Measurements from ENCODE around the gene CHRNB4. TPM values are rescaled to one million over a fixed set of nuclear protein-coding genes. Genes with fewer than 3 reads are reported as not detected.

CHRNB4 gene
- polyA plus RNA-seq, 1 of the 3 experiments (the other 2 are of a cell fraction) = 0.30 TPM

- no peak overlapping the region for H3K4me3 ChIP-seq (ENCODE audit: low read depth in 2 of 2, low read length in 1 of 2)
- TF ChIP-seq RXRA (IDR thresholded peaks at IDR 0.05; ENCODE audit: borderline replicate concordance, low read depth) (no peak), GATA2 (CRISPR knock-in tag; IDR thresholded peaks at IDR 0.05) (no peak), GABPA (IDR thresholded peaks at IDR 0.05; ENCODE audit: low read depth) (no peak), MEF2A (IDR thresholded peaks at IDR 0.05; ENCODE audit: borderline replicate concordance, low read depth) (no peak), TCF12 (IDR thresholded peaks at IDR 0.05) (no peak), MXI1 (IDR thresholded peaks at IDR 0.05; ENCODE audit: low read depth, low read length) (no peak), TAF1 (IDR thresholded peaks at IDR 0.05; ENCODE audit: borderline replicate concordance, low read depth, low read length) (no peak), FOXJ3 (CRISPR knock-in tag; IDR thresholded peaks at IDR 0.05) (no peak), USF2 (IDR thresholded peaks at IDR 0.05; ENCODE audit: borderline replicate concordance, low read depth, low read length) (no peak), NRF1 (IDR thresholded peaks at IDR 0.05; ENCODE audit: low read depth, low read length) (no peak), CTCF (IDR thresholded peaks at IDR 0.05) (no peak)
- H3F3A ChIP-seq (replicated peaks; ENCODE audit: insufficient read depth) = no peaks in the 10 kb centered on the region
- no peak overlapping the region for H3K27ac ChIP-seq (ENCODE audit: low read depth in 2 of 2, low read length in 1 of 2)
- H3K9me3 ChIP-seq = no peaks in the 10 kb centered on the region
- no peaks in the 10 kb centered on the region for H3K79me2 ChIP-seq (ENCODE audit: insufficient read depth)
- H3K9me2 ChIP-seq = no peaks in the 10 kb centered on the region
- WGBS (ENCODE audit: low lambda C conversion rate) = 82% methylated on average over 4 of the region's 4 CpGs
- peaks cover 0 to 6% of the 10 kb centered on the region in 2 experiments; a peak in 1 of 4 replicates for H3K4me1 ChIP-seq (ENCODE audit: control insufficient read depth in 1 of 2, insufficient read depth in 2 of 2, low read depth in 1 of 2, low read length in 1 of 2)
- H2AFZ ChIP-seq (ENCODE audit: low read depth) = no peak overlapping the region
- no peaks in the 10 kb centered on the region for H3K36me3 ChIP-seq (replicated peaks in 1 of 2; ENCODE audit: control insufficient read depth in 1 of 2, insufficient read depth in 2 of 2, low read length in 1 of 2)
- ChIA-PET CTCF (interaction anchor here (0.7 to 0.9 kb wide), 2 partner anchors 9 to 17 kb away, joined by 3 read pairs; no protein-coding TSS in a partner anchor), POLR2A (interaction anchor here (2.7 kb wide), 1 partner anchor 17 kb away, joined by 12 read pairs; no protein-coding TSS in a partner anchor)
- no peak overlapping the region for H3K9ac ChIP-seq
- no peaks in the 10 kb centered on the region for H4K20me1 ChIP-seq (ENCODE audit: insufficient read depth)
- peaks cover 5% of the 10 kb centered on the region for H3K27me3 ChIP-seq (ENCODE audit: insufficient read depth)
- no peak for DNase-seq
- no peak overlapping the region for H3K4me2 ChIP-seq
Observed at GRCh38 chr15:78654272-78654671, 13.3 kb upstream of the CHRNB4 start.

GRCh38 chr15:78651930-78652615 is 11.1 kb upstream of the CHRNB4 start:
- Histone ChIP-seq H2AFZ (ENCODE audit: low read depth) (no peak overlapping the region), H3K27me3 (ENCODE audit: insufficient read depth) (peaks cover 10% of the 10 kb centered on the region), H3K4me2 (no peak overlapping the region), H4K20me1 (ENCODE audit: insufficient read depth) (no peaks in the 10 kb centered on the region), H3K79me2 (ENCODE audit: insufficient read depth) (no peaks in the 10 kb centered on the region), H3K27ac (ENCODE audit: low read depth in 2 of 2, low read length in 1 of 2) (no peak overlapping the region; a peak in 1 of 4 replicates), H3K9me3 (no peaks in the 10 kb centered on the region), H3K4me3 (ENCODE audit: low read depth in 2 of 2, low read length in 1 of 2) (no peak overlapping the region), H3F3A (replicated peaks; ENCODE audit: insufficient read depth) (no peaks in the 10 kb centered on the region), H3K9ac (no peak overlapping the region), H3K4me1 (ENCODE audit: control insufficient read depth in 1 of 2, insufficient read depth in 2 of 2, low read depth in 1 of 2, low read length in 1 of 2) (peaks cover 0 to 6% of the 10 kb centered on the region in 2 experiments; a peak in 1 of 4 replicates), H3K9me2 (no peaks in the 10 kb centered on the region), H3K36me3 (replicated peaks in 1 of 2; ENCODE audit: control insufficient read depth in 1 of 2, insufficient read depth in 2 of 2, low read length in 1 of 2) (no peaks in the 10 kb centered on the region)
- ChIA-PET POLR2A (interaction anchor here (2.7 to 2.9 kb wide), 2 partner anchors 10 to 19 kb away, joined by 12 to 13 read pairs; partner anchors contain the start of gene CHRNB4), CTCF (interaction anchor here (0.6 to 1.5 kb wide), 6 partner anchors 9 to 33 kb away, joined by 3 to 6 read pairs (median 3); partner anchors contain the start of gene CHRNB4)
- no peak for TF ChIP-seq MEF2A (IDR thresholded peaks at IDR 0.05; ENCODE audit: borderline replicate concordance, low read depth)
- TF ChIP-seq RCOR1 (IDR thresholded peaks at IDR 0.05; ENCODE audit: low read length) = no peak
- no peak for TF ChIP-seq RXRA (IDR thresholded peaks at IDR 0.05; ENCODE audit: borderline replicate concordance, low read depth)
- TF ChIP-seq EP300 (IDR thresholded peaks at IDR 0.05; ENCODE audit: borderline replicate concordance in 1 of 2, low read depth in 1 of 2, low read length in 1 of 2) = no peak
- TF ChIP-seq MXI1 (IDR thresholded peaks at IDR 0.05; ENCODE audit: low read depth, low read length) = no peak
- TF ChIP-seq PBX3 (IDR thresholded peaks at IDR 0.05) = no peak
- TF ChIP-seq NFIC (IDR thresholded peaks at IDR 0.05; ENCODE audit: borderline replicate concordance) = no peak
- no peak for TF ChIP-seq CTCF (IDR thresholded peaks at IDR 0.05)
- TF ChIP-seq EZH2phosphoT487 (IDR thresholded peaks at IDR 0.05; ENCODE audit: borderline replicate concordance, low read depth) = no peak
- 27% methylated on average over 1 of the region's 1 CpG for WGBS (ENCODE audit: low lambda C conversion rate)
- no peak for DNase-seq
